GM12878 (cell line): Measurements from ENCODE around the gene CACNA1I.

Experiments used
- ASH2L ChIP-seq: fragments of 300-600, 200-600 bp; sonication (generic); IDR thresholded peaks from 2 replicates; pipeline ENCODE4 v1.6.1; 2017; ENCODE audit warnings: low read depth, mild to moderate bottlenecking, borderline replicate concordance
- BHLHE40 ChIP-seq, 2 experiments: fragments of 450-650 bp in 1 of 2; IDR thresholded peaks; 2 replicates each; pipeline ENCODE4 v1.6.1; 2011 to 2017; ENCODE audit warnings: low read depth in 2 of 2, borderline replicate concordance in 1 of 2, improper control_type of control experiment in 1 of 2, low read length in 1 of 2, mild to moderate bottlenecking in 1 of 2
- CTCF ChIP-seq, 3 experiments: IDR thresholded peaks in 2 of 3; conservative IDR thresholded peaks in 1 of 3; 2 replicates each; pipeline ENCODE4 v1.5.1; 2011; ENCODE audit warnings: low read depth in 3 of 3, low read length in 3 of 3, mild to moderate bottlenecking in 3 of 3, control low read depth in 2 of 3, moderate library complexity in 2 of 3, inconsistent platforms in 1 of 3, mixed read lengths in 1 of 3; ENCODE audit not compliant: control insufficient read depth in 2 of 3, insufficient read depth in 1 of 3; ENCODE audit errors: extremely low read depth in 1 of 3
- EZH2 ChIP-seq: IDR thresholded peaks from 2 replicates; pipeline ENCODE4 v1.6.1; 2012; ENCODE audit warnings: low read depth, mild to moderate bottlenecking, control low read depth, inconsistent platforms, low read length, borderline replicate concordance; ENCODE audit not compliant: control insufficient read depth
- TCF3 ChIP-seq: IDR thresholded peaks from 2 replicates; pipeline ENCODE4 v1.6.1; 2012; ENCODE audit warnings: low read depth, mild to moderate bottlenecking, low read length, borderline replicate concordance; ENCODE audit not compliant: insufficient read depth
- ZNF207 ChIP-seq: fragments of 450-650 bp; IDR thresholded peaks from 2 replicates; pipeline ENCODE4 v1.6.1; 2014; ENCODE audit warnings: antibody characterized with exemption, mild to moderate bottlenecking, borderline replicate concordance

DNA sequence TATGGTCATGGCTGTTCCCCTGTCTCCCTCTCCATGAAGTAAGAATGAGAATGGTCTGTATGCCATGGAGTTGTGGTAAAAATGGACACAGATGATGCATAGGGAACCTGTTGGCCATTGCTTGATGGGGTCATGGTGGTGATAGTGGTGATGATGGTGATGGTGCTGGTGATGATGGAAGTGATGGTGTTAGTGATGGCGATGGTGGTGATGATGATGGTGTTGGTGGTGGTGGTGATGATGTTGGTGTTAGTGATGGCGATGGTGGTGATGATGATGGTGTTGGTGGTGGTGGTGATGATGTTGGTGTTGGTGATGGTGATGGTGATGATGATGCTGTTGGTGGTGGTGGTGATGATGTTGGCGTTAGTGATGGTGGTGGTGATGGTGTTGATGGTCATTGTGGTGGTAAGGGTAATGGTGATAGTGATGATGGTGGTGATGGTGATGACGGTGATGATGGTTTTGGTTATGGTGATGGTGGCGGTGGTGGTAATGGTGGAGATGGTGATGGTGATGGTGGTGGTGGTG, 5.1 kb upstream of the CACNA1I start:
- no peak for TF ChIP-seq BHLHE40 (IDR thresholded peaks at IDR 0.05; ENCODE audit: borderline replicate concordance in 1 of 2, low read depth in 2 of 2, low read length in 1 of 2)
- TF ChIP-seq ASH2L = no peak
- no peak for TF ChIP-seq CTCF (IDR thresholded peaks at IDR 0.05 in 2 of 3, conservative IDR thresholded peaks at IDR 0.05 in 1 of 3; ENCODE audit: control insufficient read depth in 2 of 3, extremely low read depth in 1 of 3, insufficient read depth in 1 of 3, low read depth in 3 of 3, low read length in 3 of 3)
- no peak for TF ChIP-seq TCF3
- TF ChIP-seq ZNF207 = no peak
- no peak for TF ChIP-seq EZH2
